Measurements from ENCODE around the gene SRPK3.

SRPK3 gene

GRCh38 chrX:153771415-153772315, 9.2 kb upstream of the SRPK3 start:
- DNase-seq = no peak

DNA sequence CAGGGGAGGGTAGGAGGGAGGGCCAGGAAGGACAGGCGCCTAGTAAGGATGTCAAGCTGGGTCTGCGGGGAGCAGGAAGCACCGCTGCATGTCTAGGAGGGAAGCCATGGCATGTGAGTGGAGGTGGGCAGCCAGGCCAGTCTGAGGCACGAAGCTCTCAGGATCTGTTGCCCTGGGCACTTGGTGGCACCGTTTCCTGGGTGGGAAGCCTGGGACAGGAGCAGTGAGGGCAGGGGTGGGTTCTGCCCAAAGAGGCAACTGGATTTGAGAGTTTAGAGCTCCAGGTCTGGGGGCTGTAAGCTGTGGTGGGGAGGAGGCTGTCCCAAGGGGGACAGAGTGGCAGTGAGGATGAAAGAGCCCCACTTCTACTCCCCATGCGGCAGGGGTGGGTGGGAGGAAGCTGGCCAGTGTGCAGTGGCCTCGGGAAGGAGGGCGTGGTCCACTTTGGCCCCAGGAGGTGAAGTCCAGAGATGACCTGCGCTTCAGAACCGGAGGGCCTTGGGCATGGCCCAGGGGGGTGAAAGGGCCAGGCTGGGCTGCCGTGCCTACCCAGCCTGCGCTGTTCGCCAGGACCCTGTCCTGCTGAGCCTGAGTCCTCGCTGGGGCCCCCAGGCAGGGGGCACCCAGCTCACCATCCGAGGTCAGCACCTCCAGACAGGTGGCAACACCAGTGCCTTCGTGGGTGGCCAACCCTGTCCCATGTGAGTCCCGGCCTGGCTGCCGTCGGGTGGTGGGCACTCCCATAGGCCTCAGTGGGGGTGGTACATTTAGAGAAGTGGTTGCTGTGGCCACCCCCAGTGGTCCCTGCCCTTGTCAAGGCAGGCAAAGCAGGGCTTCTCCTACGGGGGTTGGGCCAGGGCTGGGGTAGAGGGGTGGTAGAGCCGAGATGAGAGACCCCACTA, 8.3 kb upstream of the SRPK3 start:
- no peak for DNase-seq

GRCh38 chrX:153773218-153773611, 7.6 kb upstream of the SRPK3 start:
- DNase-seq = no peak

GRCh38 chrX:153773741-153774575, 6.9 kb upstream of the SRPK3 start:
- no peak for DNase-seq

DNA sequence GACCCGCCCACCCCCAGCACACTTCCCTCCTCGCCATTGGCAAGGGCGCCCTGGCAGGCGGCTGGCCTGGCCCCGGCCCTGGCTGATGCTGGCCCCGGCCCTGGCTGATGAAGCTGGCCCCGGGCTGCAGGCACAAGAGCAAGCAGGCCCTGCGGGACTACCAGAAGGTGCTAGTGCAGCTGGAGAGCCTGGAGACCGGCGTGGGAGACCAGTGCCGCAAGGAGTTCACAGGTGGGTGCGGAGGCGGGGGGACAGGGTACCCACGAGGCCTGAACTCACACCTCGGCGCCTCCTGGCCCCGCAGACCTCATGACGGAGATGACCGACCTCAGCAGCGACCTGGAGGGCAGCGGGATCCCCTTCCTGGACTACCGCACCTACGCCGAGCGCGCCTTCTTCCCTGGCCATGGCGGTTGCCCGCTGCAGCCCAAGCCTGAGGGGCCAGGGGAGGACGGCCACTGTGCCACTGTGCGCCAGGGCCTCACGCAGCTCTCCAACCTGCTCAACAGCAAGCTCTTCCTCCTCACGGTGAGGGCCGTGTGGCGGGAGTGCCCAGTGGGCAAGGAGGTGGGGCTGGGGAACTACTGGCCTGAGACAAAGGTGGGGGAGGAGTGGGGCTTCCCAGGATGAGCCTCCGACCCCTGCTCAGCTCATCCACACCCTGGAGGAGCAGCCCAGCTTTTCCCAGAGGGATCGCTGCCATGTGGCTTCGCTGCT, 6.1 kb upstream of the SRPK3 start:
- DNase-seq = no peak

- DNase-seq = no peak
Observed at GRCh38 chrX:153775293-153776119, 5.3 kb upstream of the SRPK3 start.

- DNase-seq = no peak
Observed at GRCh38 chrX:153776120-153776599, 4.7 kb upstream of the SRPK3 start.

DNA sequence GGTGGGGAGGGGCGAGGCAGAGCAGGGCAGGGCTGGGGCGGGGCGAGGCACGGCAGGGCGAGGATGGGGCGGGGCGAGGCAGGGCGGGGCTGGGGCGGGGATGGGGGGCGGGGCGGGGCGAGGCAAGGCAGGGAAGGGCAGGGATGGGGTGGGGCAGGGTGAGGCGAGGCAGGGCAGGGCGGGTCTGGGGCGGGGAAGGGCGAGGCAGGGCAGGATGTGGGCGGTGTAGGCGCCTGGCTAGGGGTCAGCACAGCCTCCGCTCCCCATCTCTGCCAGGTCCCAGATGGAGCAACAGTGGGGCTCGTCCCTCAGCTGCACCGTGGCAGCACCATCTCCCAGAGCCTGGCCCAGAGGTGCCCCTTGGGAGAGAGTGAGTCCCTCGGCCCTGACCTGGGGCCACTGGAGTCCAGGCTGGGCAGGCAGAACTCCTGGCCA, 4.2 kb upstream of the SRPK3 start:
- DNase-seq = no peak

DNA sequence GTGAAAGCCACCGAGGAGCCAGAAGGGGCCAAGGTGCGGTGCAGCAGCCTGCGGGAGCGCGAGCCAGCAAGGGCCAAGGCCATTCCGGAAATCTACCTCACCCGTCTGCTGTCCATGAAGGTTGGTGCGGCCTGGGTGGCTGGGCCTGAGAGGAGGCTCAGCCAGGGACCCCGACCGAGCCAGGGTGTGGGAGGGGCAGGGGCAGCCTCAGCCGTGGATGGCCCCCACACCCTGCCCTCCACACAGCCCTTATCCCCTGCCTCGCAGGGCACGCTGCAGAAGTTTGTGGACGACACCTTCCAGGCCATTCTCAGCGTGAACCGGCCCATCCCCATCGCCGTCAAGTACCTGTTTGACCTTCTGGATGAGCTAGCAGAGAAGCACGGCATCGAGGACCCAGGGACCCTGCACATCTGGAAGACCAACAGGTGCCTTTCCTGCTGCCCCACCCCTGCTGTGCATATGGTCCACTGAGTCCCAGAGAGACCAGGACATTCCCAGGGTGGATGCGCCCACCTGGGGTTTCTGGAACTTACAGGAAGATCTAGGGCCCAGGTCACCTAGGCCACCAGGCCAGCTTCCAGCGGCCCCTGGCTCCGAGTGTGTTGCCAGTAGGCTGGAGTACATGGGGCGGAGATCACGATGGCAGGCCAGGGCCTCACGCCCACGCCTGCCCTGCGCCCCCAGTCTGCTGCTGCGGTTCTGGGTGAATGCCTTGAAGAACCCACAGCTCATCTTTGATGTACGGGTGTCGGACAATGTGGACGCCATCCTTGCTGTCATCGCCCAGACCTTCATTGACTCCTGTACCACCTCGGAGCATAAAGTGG, 3.4 kb upstream of the SRPK3 start:
- DNase-seq = no peak

- no peak for DNase-seq
Observed at GRCh38 chrX:153778181-153778580, 2.7 kb upstream of the SRPK3 start.

DNA sequence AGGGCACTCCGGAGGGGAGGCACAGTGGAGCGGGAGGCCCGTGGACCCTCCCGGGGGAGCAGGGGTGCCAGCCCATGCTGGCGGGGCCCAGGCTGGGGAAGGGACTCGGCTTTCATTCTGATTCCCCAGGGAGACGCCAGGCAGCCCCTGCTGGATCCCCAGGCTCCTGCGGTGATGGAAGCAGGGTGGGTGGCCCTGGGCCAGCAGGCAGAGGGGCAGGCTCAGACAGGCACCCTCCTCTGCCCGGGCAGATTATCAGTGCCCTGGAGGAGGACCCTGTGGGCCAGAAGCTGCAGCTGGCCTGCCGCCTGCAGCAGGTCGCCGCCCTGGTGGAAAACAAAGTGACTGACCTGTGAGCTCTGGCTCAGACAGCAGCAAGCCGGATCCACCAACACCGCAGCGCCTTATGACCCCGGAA, 2.1 kb upstream of the SRPK3 start:
- no peak for DNase-seq

- DNase-seq = no peak
Observed at GRCh38 chrX:153779891-153780677, 757 bp upstream of the SRPK3 start.

- DNase-seq = no peak
Observed at GRCh38 chrX:153781428-153782047, 697 bp downstream of the SRPK3 start.

DNA sequence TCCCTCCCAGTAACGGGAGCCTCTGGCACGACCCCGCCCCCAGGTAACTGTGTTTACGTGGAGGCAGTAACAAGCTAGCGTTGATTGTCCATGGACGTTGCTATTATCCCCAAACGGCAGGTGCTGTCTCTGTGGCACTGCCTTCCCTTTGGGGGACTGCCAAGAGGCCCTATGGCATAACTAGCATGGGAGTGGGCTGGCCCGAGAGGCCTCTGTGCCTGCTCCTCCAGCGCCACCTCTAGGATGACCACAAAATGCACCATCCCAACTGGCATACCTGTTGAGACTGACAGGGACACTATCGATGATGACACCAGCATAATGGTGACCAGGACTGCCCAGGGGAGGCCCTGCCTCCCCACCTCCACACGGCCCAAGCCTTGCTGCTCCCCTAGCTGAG, 1.5 kb downstream of the SRPK3 start:
- DNase-seq = no peak

GRCh38 chrX:153782871-153783270, 2.0 kb downstream of the SRPK3 start:
- DNase-seq = no peak

DNA sequence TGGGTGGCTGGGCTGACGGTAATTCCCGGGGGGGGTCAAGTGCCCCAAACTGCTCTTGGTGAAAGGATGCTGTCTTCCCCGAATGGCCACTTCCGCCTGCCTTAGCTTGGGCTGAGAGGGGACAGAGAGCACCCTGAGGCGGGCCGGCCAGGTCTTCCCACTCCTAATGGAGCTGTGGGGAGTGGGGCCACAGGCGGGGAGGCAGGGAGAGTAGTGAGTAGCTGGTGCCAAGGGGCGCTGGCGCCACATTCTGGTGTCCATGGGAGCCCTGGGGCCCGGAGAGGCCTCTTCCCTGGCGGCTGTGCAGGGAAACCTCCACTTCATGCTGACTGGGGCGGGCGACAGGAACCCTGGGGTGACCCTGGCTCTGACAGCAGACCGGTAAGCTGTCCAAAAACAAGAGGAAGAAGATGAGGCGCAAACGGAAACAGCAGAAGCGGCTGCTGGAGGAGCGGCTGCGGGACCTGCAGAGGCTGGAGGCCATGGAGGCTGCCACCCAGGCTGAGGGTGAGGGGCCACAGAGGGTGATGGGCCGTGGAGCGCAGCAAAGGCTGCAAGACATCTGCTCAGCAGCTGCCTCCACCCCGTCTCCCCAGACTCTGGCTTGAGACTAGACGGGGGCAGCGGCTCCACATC, 2.7 kb downstream of the SRPK3 start:
- no peak for DNase-seq

GRCh38 chrX:153784325-153784967, 3.6 kb downstream of the SRPK3 start:
- no peak for DNase-seq

DNA sequence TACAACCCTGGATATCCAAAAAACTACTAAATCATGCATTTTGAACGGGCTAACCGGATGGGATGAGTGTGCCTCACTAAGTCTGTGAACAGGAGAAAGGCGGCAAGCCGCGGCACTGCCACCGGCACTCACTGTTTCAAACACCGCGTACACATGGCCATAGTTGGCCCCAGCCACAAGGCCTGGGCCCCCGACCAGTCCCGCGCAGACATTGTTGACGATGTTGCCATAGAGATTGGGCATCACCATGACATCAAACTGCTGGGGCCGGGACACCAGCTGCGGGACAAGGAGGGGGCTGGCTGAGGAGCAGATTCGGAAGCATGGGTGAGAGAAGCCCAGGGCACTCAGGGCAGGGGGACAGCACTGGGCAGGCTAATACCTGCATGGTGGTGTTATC, 5.8 kb downstream of the SRPK3 start:
- no peak for DNase-seq
